ENCODE data around the gene ZNF385C.

DNA sequence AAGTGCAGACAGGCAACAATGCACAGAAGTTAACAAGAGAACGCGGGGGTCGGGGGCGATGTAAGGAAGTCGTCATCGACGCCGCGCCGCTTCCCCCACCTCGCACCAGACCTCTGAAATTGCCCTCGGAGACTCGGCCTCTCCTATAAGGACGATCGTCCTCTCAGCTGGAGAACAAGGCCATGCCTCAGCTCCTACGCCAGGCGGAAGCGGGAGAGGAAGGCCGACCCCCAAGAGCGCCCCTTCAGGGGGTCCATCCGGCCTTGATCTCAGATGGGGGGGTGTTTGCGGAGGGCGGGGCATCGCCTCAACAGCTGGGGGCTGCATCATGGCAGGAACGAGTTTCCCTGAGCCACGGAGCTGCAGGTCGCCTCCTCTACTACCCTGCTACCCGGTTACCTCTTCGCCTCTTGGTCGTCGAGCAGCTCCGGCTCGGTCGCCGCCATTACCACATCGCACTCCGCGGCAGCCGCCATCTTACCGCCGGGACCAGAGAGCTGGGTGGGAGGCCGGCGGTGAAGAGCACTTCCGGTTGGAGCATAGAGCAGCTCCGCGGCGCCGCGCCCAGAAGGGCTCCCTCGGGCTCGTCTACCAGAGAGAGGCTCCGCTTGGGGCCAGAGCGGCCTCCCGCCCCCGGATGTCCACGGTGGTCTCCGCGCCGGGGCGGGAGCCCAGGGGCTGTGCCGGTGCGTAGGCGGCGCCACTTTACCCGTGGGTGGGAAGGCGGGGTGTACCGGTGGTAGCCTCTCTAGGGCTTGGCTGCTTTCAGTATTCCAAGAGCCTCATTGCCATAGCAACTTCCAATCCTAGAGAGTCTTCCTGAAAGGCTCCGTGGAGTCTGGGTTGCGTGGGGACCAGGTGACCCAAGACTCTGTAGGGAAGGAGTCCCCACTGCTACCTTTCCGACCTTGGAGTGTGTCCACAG, 81.1 kb downstream of the ZNF385C start, which contains the start of gene DNAJC7:
- TF ChIP-seq CTCF (conservative IDR thresholded peaks at IDR 0.05; ENCODE audit: low read length) (peak; percentile 33; the same call in 1 of the 2 replicates), EZH2phosphoT487 (IDR thresholded peaks at IDR 0.05; ENCODE audit: borderline replicate concordance, low read depth, low read length) (no peak)

Data from OCI-LY7 (cell line).